AG04450 (cell line): ENCODE results near the gene LMX1A. TPM values are rescaled to one million over a fixed set of nuclear protein-coding genes. Genes with fewer than 3 reads are reported as not detected.

Experiments
- CTCF ChIA-PET: fragments of 300-600, 350-600 bp; formaldehyde crosslinking; extraction: SDS; loops from one replicate; lab custom pipeline; 2022; ENCODE audit warnings: antibody characterized with exemption, inconsistent platforms; lab: Charles Lee
- POLR2A ChIA-PET: fragments of 350-600 bp; formaldehyde crosslinking; extraction: SDS; loops from one replicate; lab custom pipeline; 2021; ENCODE audit warnings: antibody characterized with exemption, inconsistent platforms; lab: Yijun Ruan, JAX
- DNase-seq: peaks from one replicate; pipeline ENCODE4 v3.0.0-alpha.2; 2011; ENCODE audit warnings: low read depth, low spot score
- H3K27ac ChIP-seq: one replicate; pipeline ENCODE4 v1.5.1; 2012; ENCODE audit warnings: low read depth, low read length, control low read depth
- H3K27me3 ChIP-seq: one replicate; pipeline ENCODE4 v1.6.0; 2012; ENCODE audit warnings: low read length; ENCODE audit not compliant: control insufficient read depth, insufficient read depth
- H3K4me3 ChIP-seq: 2 replicates; pipeline ENCODE4 v1.5.1; 2011; ENCODE audit warnings: mild to moderate bottlenecking, low read depth, low read length, control low read depth
- H3K9me3 ChIP-seq: 2 replicates; pipeline ENCODE4 v1.5.1; 2012; ENCODE audit warnings: low read length; ENCODE audit not compliant: control insufficient read depth, insufficient read depth
- polyA plus RNA-seq: library from polyadenylated mRNA; depleted of rRNA; stranded (reverse); fragments of >200 nt; gene quantifications from 2 replicates; pipeline ENCODE4 v1.2.3, GENCODE V29; 2011
- TF ChIP-seq, protein P1 (sequence below): IDR thresholded peaks from 2 replicates; pipeline ENCODE4 v1.5.1; 2011; ENCODE audit warnings: low read depth, low read length, control low read depth, inconsistent platforms

The LMX1A gene
- polyA plus RNA-seq, 1 experiment, result not detected

DNA sequence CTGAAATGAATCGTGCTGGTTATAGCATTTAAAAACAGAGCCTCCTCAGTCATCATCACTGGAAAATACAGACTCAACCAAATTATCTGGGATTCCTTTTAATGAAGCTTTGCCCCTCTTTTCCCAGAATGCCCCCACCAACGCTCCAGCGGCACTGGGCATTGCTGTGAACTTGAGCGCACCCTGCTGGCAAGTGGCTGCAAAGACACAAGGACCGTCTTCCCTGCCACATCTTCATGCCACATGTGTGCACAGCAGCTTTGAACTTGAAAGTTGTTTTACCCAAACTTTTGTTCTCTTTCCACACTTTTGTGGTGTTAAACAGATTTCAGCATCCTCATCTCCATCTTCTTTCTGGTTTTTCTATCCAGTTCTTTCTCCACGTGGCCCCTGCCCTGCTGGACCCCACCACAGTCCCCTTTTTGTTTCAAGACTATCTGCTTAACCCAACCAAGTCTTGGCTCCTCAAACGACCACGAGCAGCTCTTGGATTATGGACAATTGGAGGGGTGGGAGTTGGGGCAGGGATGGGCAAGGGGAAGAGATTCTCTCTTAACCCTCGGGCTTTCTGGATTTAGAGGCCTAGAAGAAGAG lies 12.8 kb upstream of the LMX1A start:
- Histone ChIP-seq H3K4me3 (no peak overlapping the region), H3K27ac (no peak overlapping the region), H3K9me3 (no peaks in the 10 kb centered on the region), H3K27me3 (peaks cover 7% of the 10 kb centered on the region)
- no peak for DNase-seq
- TF ChIP-seq, protein P1, sequence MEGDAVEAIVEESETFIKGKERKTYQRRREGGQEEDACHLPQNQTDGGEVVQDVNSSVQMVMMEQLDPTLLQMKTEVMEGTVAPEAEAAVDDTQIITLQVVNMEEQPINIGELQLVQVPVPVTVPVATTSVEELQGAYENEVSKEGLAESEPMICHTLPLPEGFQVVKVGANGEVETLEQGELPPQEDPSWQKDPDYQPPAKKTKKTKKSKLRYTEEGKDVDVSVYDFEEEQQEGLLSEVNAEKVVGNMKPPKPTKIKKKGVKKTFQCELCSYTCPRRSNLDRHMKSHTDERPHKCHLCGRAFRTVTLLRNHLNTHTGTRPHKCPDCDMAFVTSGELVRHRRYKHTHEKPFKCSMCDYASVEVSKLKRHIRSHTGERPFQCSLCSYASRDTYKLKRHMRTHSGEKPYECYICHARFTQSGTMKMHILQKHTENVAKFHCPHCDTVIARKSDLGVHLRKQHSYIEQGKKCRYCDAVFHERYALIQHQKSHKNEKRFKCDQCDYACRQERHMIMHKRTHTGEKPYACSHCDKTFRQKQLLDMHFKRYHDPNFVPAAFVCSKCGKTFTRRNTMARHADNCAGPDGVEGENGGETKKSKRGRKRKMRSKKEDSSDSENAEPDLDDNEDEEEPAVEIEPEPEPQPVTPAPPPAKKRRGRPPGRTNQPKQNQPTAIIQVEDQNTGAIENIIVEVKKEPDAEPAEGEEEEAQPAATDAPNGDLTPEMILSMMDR, result peak; percentile 82
- POLR2A ChIA-PET, result no interaction called here
- CTCF ChIA-PET, result interaction anchor here (0.6 to 4.1 kb wide), 16 partner anchors 8 to 1808 kb away, joined by 3 to 30 read pairs (median 4); no protein-coding TSS in a partner anchor

DNA sequence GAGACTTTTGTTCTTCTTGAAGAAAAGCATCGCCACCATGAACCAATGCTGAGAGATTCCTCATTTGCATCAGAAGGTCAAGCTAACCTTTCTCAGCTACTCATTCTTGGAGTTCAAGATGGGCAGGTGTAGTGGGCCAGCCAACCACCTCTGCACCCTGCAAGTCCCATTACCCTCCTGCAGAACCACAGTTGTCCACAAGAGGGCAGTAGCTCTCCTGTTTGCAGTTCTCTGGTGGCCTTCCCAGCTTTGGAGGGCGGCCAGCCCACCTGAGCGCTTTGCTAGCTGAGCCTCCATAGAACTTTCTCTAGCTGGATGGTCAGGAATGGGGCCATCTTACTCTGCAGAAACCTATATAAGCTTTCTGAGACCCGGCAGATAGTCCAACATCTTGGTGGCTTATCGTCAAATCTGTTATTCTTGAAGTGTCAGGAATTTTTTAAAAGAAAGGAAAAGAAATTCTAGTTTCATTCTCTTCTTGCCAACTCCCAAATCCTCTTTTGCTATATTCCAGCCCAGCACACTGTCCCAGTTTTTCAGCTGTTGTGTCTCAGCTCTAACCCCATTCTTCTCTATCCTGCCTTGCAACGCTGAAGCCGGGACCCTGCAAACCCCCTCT lies 11.0 kb upstream of the LMX1A start:
- Histone ChIP-seq H3K4me3 (no peak overlapping the region), H3K9me3 (no peaks in the 10 kb centered on the region), H3K27ac (no peak overlapping the region), H3K27me3 (peaks cover 2% of the 10 kb centered on the region)
- ChIA-PET CTCF (interaction anchor here (0.6 to 4.1 kb wide), 32 partner anchors 8 to 315 kb away, joined by 3 to 30 read pairs (median 5); partner anchors contain the start of genes LMX1A and RXRG), POLR2A (no interaction called here)
- peak; percentile 29 for DNase-seq
- TF ChIP-seq, protein P1, result peak; percentile 89

DNA sequence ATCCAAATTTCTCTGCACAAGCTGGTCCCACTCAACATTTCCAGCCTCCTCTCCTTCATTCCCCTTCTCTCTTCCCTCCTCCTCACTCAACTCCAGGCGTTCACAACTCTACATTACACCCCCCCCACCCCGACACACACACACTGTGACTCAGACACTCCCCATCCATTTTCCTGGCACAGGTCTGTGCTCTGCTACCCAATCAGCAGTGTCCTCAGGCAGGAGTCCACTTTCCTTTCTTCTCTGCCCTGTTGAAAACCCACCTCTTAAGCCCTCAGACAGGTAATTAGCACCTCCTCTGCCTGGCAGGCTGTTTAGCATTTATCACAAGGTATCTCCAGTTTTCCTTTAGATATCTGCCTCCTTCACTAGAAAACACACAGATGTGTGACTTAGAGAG lies 8.8 kb upstream of the LMX1A start:
- POLR2A ChIA-PET, result no interaction called here
- CTCF ChIA-PET, result interaction anchor here (0.7 kb wide), 1 partner anchor 231 kb away, joined by 3 read pairs; no protein-coding TSS in a partner anchor
- DNase-seq, result no peak

DNA sequence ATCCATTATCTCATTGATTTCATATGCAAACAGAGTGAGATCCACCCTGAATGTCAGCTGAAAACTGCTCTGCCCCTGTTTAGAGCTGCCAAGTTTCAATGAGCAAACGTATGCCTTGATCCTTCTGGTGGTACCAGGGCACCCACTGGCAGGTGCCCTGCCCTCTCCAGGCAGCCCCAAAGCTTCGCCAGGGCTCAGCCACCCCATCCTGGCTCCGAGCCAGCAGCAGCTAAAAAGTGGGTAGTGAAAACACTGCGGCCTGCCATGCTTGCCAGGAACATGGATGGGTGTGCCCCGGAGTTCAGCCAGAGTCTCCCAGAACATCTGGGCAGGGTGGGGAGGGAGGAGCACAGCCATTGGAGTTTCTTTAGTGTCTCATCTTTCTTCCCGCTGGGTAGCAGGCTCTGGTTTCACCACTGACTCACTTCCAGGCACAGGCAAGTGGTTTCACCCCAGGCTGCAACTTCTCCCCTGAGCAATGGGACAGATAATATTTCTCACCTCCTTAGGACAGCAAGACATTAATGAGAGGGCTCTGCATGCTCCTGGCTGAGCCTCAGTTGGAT lies 8.1 kb upstream of the LMX1A start:
- H3K9me3 ChIP-seq, result no peaks in the 10 kb centered on the region
- CTCF ChIA-PET, result no interaction called here

More for the DNA sequence above, 8.8 kb upstream of the LMX1A start:
- TF ChIP-seq, protein P1, result no peak
- H3K27ac ChIP-seq, result no peak overlapping the region
- H3K9me3 ChIP-seq, result no peaks in the 10 kb centered on the region
- H3K27me3 ChIP-seq, result peaks cover 2% of the 10 kb centered on the region
- H3K4me3 ChIP-seq, result no peak overlapping the region

More for the DNA sequence above, 8.1 kb upstream of the LMX1A start:
- Histone ChIP-seq H3K27me3 (peaks cover 2% of the 10 kb centered on the region), H3K4me3 (no peak overlapping the region), H3K27ac (no peak overlapping the region)
- TF ChIP-seq, protein P1, result no peak
- no peak for DNase-seq
- POLR2A ChIA-PET, result no interaction called here
